HFFc6 (cell line): ENCODE data around the gene TRIM15. TPM values are rescaled to one million over a fixed set of nuclear protein-coding genes. Genes with fewer than 3 reads are reported as not detected.

ENCODE experiments used
- DNase-seq: peaks from one replicate; pipeline ENCODE4 v3.0.0-alpha.2; 2018
- H3K27ac Mint-ChIP-seq: 2 replicates; pipeline ENCODE4 v1.8.0; 2020; ENCODE audit warnings: mild to moderate bottlenecking, mixed read lengths
- H3K27me3 Mint-ChIP-seq: 2 replicates; pipeline ENCODE4 v1.8.0; 2021; ENCODE audit warnings: mild to moderate bottlenecking, moderate library complexity, mixed read lengths; ENCODE audit not compliant: insufficient read depth
- H3K36me3 Mint-ChIP-seq: 2 replicates; pipeline ENCODE4 v1.8.0; 2021; ENCODE audit warnings: low read depth, mixed read lengths
- H3K4me1 Mint-ChIP-seq: 2 replicates; pipeline ENCODE4 v1.8.0; 2020; ENCODE audit warnings: low read depth, mixed read lengths
- H3K4me3 Mint-ChIP-seq: 2 replicates; pipeline ENCODE4 v1.8.0; 2020; ENCODE audit warnings: mild to moderate bottlenecking, moderate library complexity, mixed read lengths
- H3K9me3 Mint-ChIP-seq: 2 replicates; pipeline ENCODE4 v1.8.0; 2020; ENCODE audit warnings: mild to moderate bottlenecking, mixed read lengths
- CTCF ChIP-seq: fragments of 200-600 bp; sonication (generic); IDR thresholded peaks from 2 replicates; pipeline ENCODE4 v1.5.0; 2021; ENCODE audit warnings: antibody characterized with exemption, mild to moderate bottlenecking
- total RNA-seq, 6 experiments: library from RNA; stranded (reverse); fragmentation: NEBNext Ultra II Directional; extraction: Animal tissue kit (Norgen Biotek cat#: 25700); gene quantifications; 2 replicates in 1 of 6; 3 replicates in 5 of 6; pipeline ENCODE4 v1.2.3, GENCODE V29; 2021

TRIM15 gene
- total RNA-seq, 6 experiments from 2014 or later, result not detected

- Mint-ChIP-seq H3K4me3 (no peak overlapping the region), H3K36me3 (peaks cover 13% of the 10 kb centered on the region), H3K27ac (no peak overlapping the region), H3K27me3 (peaks cover 26% of the 10 kb centered on the region), H3K4me1 (no peaks in the 10 kb centered on the region), H3K9me3 (peaks cover 12% of the 10 kb centered on the region; the same call in 1 of the 2 replicates)
- no peak for DNase-seq
- no peak for TF ChIP-seq CTCF
These were observed 16.8 kb downstream of the TRIM15 start for GRCh38 chr6:30180145-30180544.

GRCh38 chr6:30184417-30185031 lies 21.2 kb downstream of the TRIM15 start:
- Mint-ChIP-seq H3K36me3 (peaks cover 43% of the 10 kb centered on the region), H3K4me3 (no peak overlapping the region), H3K27me3 (no peaks in the 10 kb centered on the region), H3K27ac (no peak overlapping the region), H3K9me3 (peaks cover 9% of the 10 kb centered on the region; the same call in 1 of the 2 replicates), H3K4me1 (no peaks in the 10 kb centered on the region)
- no peak for DNase-seq
- TF ChIP-seq CTCF, result no peak

- Mint-ChIP-seq H3K4me3 (no peak overlapping the region), H3K36me3 (peaks cover 49% of the 10 kb centered on the region), H3K27me3 (no peaks in the 10 kb centered on the region), H3K9me3 (0 out of 2 replicates have a peak, but pooled peaks cover under 1% of the 10 kb centered on the region), H3K27ac (no peak overlapping the region), H3K4me1 (no peaks in the 10 kb centered on the region)
- TF ChIP-seq CTCF, result no peak
- DNase-seq, result no peak
These were observed 22.6 kb downstream of the TRIM15 start for GRCh38 chr6:30185846-30186484.

GRCh38 chr6:30188541-30188940 lies 25.2 kb downstream of the TRIM15 start:
- no peak for TF ChIP-seq CTCF
- Mint-ChIP-seq H3K4me1 (no peaks in the 10 kb centered on the region), H3K4me3 (no peak overlapping the region), H3K9me3 (no peaks in the 10 kb centered on the region), H3K27ac (no peak overlapping the region), H3K36me3 (peaks cover 55% of the 10 kb centered on the region), H3K27me3 (no peaks in the 10 kb centered on the region)
- DNase-seq, result no peak

- Mint-ChIP-seq H3K36me3 (peaks cover 31% of the 10 kb centered on the region), H3K4me1 (peaks cover 16% of the 10 kb centered on the region)
These were observed 28.7 kb downstream of the TRIM15 start for GRCh38 chr6:30192076-30192475.

More at GRCh38 chr6:30192076-30192475, 28.7 kb downstream of the TRIM15 start:
- Mint-ChIP-seq H3K4me3 (no peak overlapping the region), H3K27ac (no peak overlapping the region), H3K9me3 (no peaks in the 10 kb centered on the region), H3K27me3 (peaks cover 2% of the 10 kb centered on the region; the same call in 1 of the 2 replicates)
- no peak for DNase-seq
- TF ChIP-seq CTCF, result no peak
